ENCODE results near the gene CTXND2.
"Not testable (repeated sequence)": the region's sequence is repeated elsewhere in the genome, so short reads cannot be mapped to it uniquely, and the experiment has no call there.

CTXND2 gene

DNA sequence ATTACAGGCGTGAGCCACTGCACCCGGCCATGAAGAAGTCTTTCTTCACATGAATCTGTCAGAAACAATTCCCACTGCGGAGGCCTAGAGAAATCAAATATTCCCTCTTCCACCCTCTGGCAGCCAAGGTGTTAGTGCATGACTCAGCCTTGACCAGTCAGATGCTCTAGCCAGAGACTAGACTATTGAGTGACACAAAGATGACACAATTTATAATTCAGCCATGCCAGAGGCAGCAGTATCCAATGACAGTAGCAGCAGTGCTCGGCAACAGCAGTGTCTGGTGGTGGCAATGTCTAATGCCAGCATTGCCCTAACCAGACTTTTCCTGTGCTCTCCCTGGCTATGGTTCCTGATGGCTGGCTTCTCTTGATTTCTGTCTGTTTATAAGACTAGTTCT lies 8.7 kb downstream of the CTXND2 start:
- H3K36me3 ChIP-seq (ENCODE audit: low read length), result no peaks in the 10 kb centered on the region
- no peak overlapping the region for H2AFZ ChIP-seq (ENCODE audit: low read depth, low read length, severe bottlenecking)
- TF ChIP-seq, protein P1, sequence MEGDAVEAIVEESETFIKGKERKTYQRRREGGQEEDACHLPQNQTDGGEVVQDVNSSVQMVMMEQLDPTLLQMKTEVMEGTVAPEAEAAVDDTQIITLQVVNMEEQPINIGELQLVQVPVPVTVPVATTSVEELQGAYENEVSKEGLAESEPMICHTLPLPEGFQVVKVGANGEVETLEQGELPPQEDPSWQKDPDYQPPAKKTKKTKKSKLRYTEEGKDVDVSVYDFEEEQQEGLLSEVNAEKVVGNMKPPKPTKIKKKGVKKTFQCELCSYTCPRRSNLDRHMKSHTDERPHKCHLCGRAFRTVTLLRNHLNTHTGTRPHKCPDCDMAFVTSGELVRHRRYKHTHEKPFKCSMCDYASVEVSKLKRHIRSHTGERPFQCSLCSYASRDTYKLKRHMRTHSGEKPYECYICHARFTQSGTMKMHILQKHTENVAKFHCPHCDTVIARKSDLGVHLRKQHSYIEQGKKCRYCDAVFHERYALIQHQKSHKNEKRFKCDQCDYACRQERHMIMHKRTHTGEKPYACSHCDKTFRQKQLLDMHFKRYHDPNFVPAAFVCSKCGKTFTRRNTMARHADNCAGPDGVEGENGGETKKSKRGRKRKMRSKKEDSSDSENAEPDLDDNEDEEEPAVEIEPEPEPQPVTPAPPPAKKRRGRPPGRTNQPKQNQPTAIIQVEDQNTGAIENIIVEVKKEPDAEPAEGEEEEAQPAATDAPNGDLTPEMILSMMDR (IDR thresholded peaks at IDR 0.05; ENCODE audit: insufficient read depth, low read length, poor library complexity, severe bottlenecking), result no peak
- no peak for TF ChIP-seq EZH2phosphoT487 (conservative IDR thresholded peaks at IDR 0.05; ENCODE audit: low read length)
- H4K20me1 ChIP-seq (ENCODE audit: low read depth, low read length), result no peaks in the 10 kb centered on the region
- H3K4me2 ChIP-seq (ENCODE audit: low read depth, low read length, poor library complexity, severe bottlenecking), result no peak overlapping the region
- no peak overlapping the region for H3K4me3 ChIP-seq (ENCODE audit: insufficient read depth, low read length, poor library complexity, severe bottlenecking)
- H3K9me2 ChIP-seq (replicated peaks; ENCODE audit: insufficient read depth, low read length), result no peaks in the 10 kb centered on the region
- no peaks in the 10 kb centered on the region for H3K9me3 ChIP-seq (ENCODE audit: insufficient read depth, low read length)
- no peaks in the 10 kb centered on the region for H3K79me2 ChIP-seq (ENCODE audit: insufficient read depth, low read length)
- no peaks in the 10 kb centered on the region for H3F3A ChIP-seq (ENCODE audit: insufficient read depth)
- no peak overlapping the region for H3K9ac ChIP-seq (ENCODE audit: low read length)
- no peak overlapping the region for H3K27ac ChIP-seq (ENCODE audit: low read depth, low read length)
- no peaks in the 10 kb centered on the region for H3K27me3 ChIP-seq (ENCODE audit: low read length)

DNA sequence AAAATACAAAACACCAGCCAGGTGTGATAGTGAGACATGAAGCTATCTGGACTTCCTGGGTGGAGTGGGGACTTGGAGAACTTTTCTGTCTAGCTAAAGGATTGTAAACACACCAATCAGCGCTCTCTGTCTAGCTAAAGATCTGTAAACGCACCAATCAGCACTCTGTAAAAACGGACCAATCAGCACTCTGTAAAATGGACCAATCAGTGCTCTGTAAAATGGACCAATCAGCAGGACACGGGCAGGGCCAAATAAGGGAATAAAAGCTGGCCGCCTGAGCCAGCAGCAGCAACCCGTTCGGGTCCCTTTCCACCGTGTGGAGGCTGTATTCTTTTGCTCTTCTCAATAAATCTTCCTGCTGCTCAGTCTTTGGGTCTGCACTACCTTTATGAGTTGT lies 12.9 kb downstream of the CTXND2 start:
- H3K9me3 ChIP-seq (ENCODE audit: insufficient read depth, low read length); H3F3A ChIP-seq (ENCODE audit: insufficient read depth); H3K9ac ChIP-seq (ENCODE audit: low read length); H2AFZ ChIP-seq (ENCODE audit: low read depth, low read length, severe bottlenecking); H3K4me2 ChIP-seq (ENCODE audit: low read depth, low read length, poor library complexity, severe bottlenecking); H3K79me2 ChIP-seq (ENCODE audit: insufficient read depth, low read length); H4K20me1 ChIP-seq (ENCODE audit: low read depth, low read length); H3K9me2 ChIP-seq (replicated peaks; ENCODE audit: insufficient read depth, low read length); H3K4me3 ChIP-seq (ENCODE audit: insufficient read depth, low read length, poor library complexity, severe bottlenecking); H3K36me3 ChIP-seq (ENCODE audit: low read length); H3K27ac ChIP-seq (ENCODE audit: low read depth, low read length); H3K27me3 ChIP-seq (ENCODE audit: low read length): not testable (repeated sequence)

DNA sequence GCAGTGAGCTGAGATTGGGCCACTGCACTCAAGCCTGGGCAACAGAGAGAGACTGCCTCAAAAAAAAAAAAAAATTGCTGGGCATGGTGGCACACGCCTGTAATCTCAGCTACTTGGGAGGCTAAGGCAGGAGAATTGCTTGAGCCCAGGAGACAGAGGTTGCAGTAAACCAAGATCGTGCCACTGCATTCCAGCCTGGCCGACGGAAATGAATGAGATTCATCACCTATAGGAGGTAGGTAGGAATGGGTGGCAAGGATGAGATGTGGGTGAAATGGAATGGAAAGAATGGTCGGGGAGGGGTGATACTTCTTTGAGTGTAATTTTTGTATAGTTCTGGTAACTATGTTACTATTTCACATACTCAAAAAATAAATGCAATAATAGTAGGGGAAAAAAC lies 15.4 kb downstream of the CTXND2 start:
- H3K27me3 ChIP-seq (ENCODE audit: low read length), result no peaks in the 10 kb centered on the region
- no peaks in the 10 kb centered on the region for H4K20me1 ChIP-seq (ENCODE audit: low read depth, low read length)
- no peak overlapping the region for H2AFZ ChIP-seq (ENCODE audit: low read depth, low read length, severe bottlenecking)
- H3K9ac ChIP-seq (ENCODE audit: low read length), result no peak overlapping the region
- TF ChIP-seq, protein P1 (IDR thresholded peaks at IDR 0.05; ENCODE audit: insufficient read depth, low read length, poor library complexity, severe bottlenecking), result no peak
- TF ChIP-seq EZH2phosphoT487 (conservative IDR thresholded peaks at IDR 0.05; ENCODE audit: low read length), result no peak
- H3K9me2 ChIP-seq (replicated peaks; ENCODE audit: insufficient read depth, low read length), result no peaks in the 10 kb centered on the region
- no peak overlapping the region for H3K4me2 ChIP-seq (ENCODE audit: low read depth, low read length, poor library complexity, severe bottlenecking)
- no peak overlapping the region for H3K4me3 ChIP-seq (ENCODE audit: insufficient read depth, low read length, poor library complexity, severe bottlenecking)
- H3K36me3 ChIP-seq (ENCODE audit: low read length), result no peaks in the 10 kb centered on the region
- no peak overlapping the region for H3K27ac ChIP-seq (ENCODE audit: low read depth, low read length)
- no peaks in the 10 kb centered on the region for H3K9me3 ChIP-seq (ENCODE audit: insufficient read depth, low read length)
- no peaks in the 10 kb centered on the region for H3K79me2 ChIP-seq (ENCODE audit: insufficient read depth, low read length)
- H3F3A ChIP-seq (ENCODE audit: insufficient read depth), result no peaks in the 10 kb centered on the region

DNA sequence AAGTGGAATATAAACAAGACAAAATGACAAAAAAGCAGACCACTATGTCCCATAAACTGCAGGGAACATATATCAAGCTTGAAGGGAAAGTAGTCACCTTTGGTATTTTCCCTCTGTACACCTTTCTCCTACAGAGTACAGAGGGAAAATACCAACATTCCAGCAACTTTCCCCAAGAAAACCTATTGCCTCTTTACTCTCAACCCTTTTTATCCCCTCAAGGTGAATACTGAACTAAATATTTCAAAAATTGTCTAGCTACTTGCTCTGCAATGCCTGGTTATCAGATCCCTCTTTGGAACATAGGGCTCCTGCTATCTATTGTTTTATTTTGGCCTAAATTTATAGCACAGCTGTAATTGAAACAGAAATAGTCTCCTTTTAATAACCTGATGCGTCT lies 15.8 kb downstream of the CTXND2 start:
- no peaks in the 10 kb centered on the region for H3K9me3 ChIP-seq (ENCODE audit: insufficient read depth, low read length)
- no peaks in the 10 kb centered on the region for H3K27me3 ChIP-seq (ENCODE audit: low read length)
- no peaks in the 10 kb centered on the region for H3F3A ChIP-seq (ENCODE audit: insufficient read depth)
- no peak overlapping the region for H3K27ac ChIP-seq (ENCODE audit: low read depth, low read length)
- no peaks in the 10 kb centered on the region for H3K9me2 ChIP-seq (replicated peaks; ENCODE audit: insufficient read depth, low read length)
- no peak overlapping the region for H3K4me2 ChIP-seq (ENCODE audit: low read depth, low read length, poor library complexity, severe bottlenecking)
- no peaks in the 10 kb centered on the region for H3K36me3 ChIP-seq (ENCODE audit: low read length)
- no peaks in the 10 kb centered on the region for H4K20me1 ChIP-seq (ENCODE audit: low read depth, low read length)
- TF ChIP-seq, protein P1 (IDR thresholded peaks at IDR 0.05; ENCODE audit: insufficient read depth, low read length, poor library complexity, severe bottlenecking), result no peak
- no peak for TF ChIP-seq EZH2phosphoT487 (conservative IDR thresholded peaks at IDR 0.05; ENCODE audit: low read length)
- H3K4me3 ChIP-seq (ENCODE audit: insufficient read depth, low read length, poor library complexity, severe bottlenecking), result no peak overlapping the region
- no peak overlapping the region for H2AFZ ChIP-seq (ENCODE audit: low read depth, low read length, severe bottlenecking)
- no peak overlapping the region for H3K9ac ChIP-seq (ENCODE audit: low read length)
- H3K79me2 ChIP-seq (ENCODE audit: insufficient read depth, low read length), result no peaks in the 10 kb centered on the region

All from SU-DHL-6 (cell line).